HepG2 (cell line): ENCODE data around the gene ARHGAP35. TPM values are rescaled to one million over a fixed set of nuclear protein-coding genes. Genes with fewer than 3 reads are reported as not detected.

Experiments used
- ARID2 ChIP-seq: sonication (generic); formaldehyde crosslinking; IDR thresholded peaks from 2 replicates; pipeline ENCODE4 v1.8.1; 2022; ENCODE audit warnings: mild to moderate bottlenecking, missing genetic modification reagents, borderline replicate concordance
- DMTF1 ChIP-seq: sonication (generic); formaldehyde crosslinking; IDR thresholded peaks from 2 replicates; pipeline ENCODE4 v1.4.0; 2020; ENCODE audit warnings: mild to moderate bottlenecking, missing genetic modification reagents
- ELF1 ChIP-seq: sonication (generic); formaldehyde crosslinking; IDR thresholded peaks from 2 replicates; pipeline ENCODE4 v1.4.0; 2020; ENCODE audit warnings: missing genetic modification reagents
- GATAD1 ChIP-seq: IDR thresholded peaks from 2 replicates; pipeline ENCODE4 v1.6.1; 2016; ENCODE audit warnings: missing genetic modification reagents, missing compliant biosample characterization
- KAT8 ChIP-seq: IDR thresholded peaks from 2 replicates; pipeline ENCODE4 v1.6.1; 2016; ENCODE audit warnings: missing genetic modification reagents, missing compliant biosample characterization
- NR1H2 ChIP-seq: sonication (generic); formaldehyde crosslinking; IDR thresholded peaks from 2 replicates; pipeline ENCODE4 v1.8.1; 2022; ENCODE audit warnings: low read depth, missing genetic modification reagents, borderline replicate concordance
- PHB2 ChIP-seq: fragments of 450-650 bp; IDR thresholded peaks from 2 replicates; pipeline ENCODE4 v1.6.1; 2018; ENCODE audit not compliant: partially characterized antibody
- PHF20 ChIP-seq: sonication (generic); formaldehyde crosslinking; IDR thresholded peaks from 2 replicates; pipeline ENCODE4 v1.5.0; 2020; ENCODE audit warnings: mild to moderate bottlenecking, missing genetic modification reagents
- SMYD3 ChIP-seq: sonication (generic); formaldehyde crosslinking; IDR thresholded peaks from 2 replicates; pipeline ENCODE4 v1.8.1; 2023; ENCODE audit warnings: mild to moderate bottlenecking, missing genetic modification reagents
- ZBTB7B ChIP-seq: sonication (generic); formaldehyde crosslinking; IDR thresholded peaks from 2 replicates; pipeline ENCODE4 v1.4.0; 2020; ENCODE audit warnings: missing genetic modification reagents
- ZNF326 ChIP-seq: sonication (generic); formaldehyde crosslinking; IDR thresholded peaks from 2 replicates; pipeline ENCODE4 v1.4.0; 2020; ENCODE audit warnings: missing genetic modification reagents, borderline replicate concordance
- ZNF407 ChIP-seq: sonication (generic); formaldehyde crosslinking; IDR thresholded peaks from one replicate; pipeline ENCODE4 v1.5.1; 2020; ENCODE audit warnings: mild to moderate bottlenecking, missing genetic modification reagents; ENCODE audit errors: not compliant biosample characterization
- ZNF484 ChIP-seq: sonication (generic); formaldehyde crosslinking; IDR thresholded peaks from 2 replicates; pipeline ENCODE4 v1.5.1; 2020; ENCODE audit warnings: mild to moderate bottlenecking, low read depth, missing genetic modification reagents, borderline replicate concordance
- ZNF530 ChIP-seq: sonication (generic); formaldehyde crosslinking; IDR thresholded peaks from 2 replicates; pipeline ENCODE4 v1.5.0; 2020; ENCODE audit warnings: low read depth, mild to moderate bottlenecking, missing genetic modification reagents
- ZNF674 ChIP-seq: sonication (generic); formaldehyde crosslinking; IDR thresholded peaks from 2 replicates; pipeline ENCODE4 v1.5.0; 2020; ENCODE audit warnings: low read depth, mild to moderate bottlenecking, missing genetic modification reagents
- ZNF770 ChIP-seq: sonication (generic); formaldehyde crosslinking; IDR thresholded peaks from 2 replicates; pipeline ENCODE4 v1.5.0; 2020; ENCODE audit warnings: mild to moderate bottlenecking, missing genetic modification reagents
- polyA plus RNA-seq, 8 experiments: library from polyadenylated mRNA; depleted of rRNA in 3 of 8; stranded (reverse) in 7 of 8; unstranded in 1 of 8; fragments of >200 nt; fragmentation: Illumina TruSeq in 4 of 8; extraction: Trizol in 4 of 8; gene quantifications; 2 replicates each; pipeline versions ENCODE4 v1.2.1 to v1.2.3, GENCODE V29; 2011 to 2016; ENCODE audit warnings: low read depth in 4 of 8, missing spikeins in 1 of 8, mixed read lengths in 1 of 8; ENCODE audit not compliant: insufficient read depth in 1 of 8
- total RNA-seq, 5 experiments: library from RNA; depleted of rRNA; stranded (reverse); fragments of >200 nt; fragmentation: Illumina TruSeq; extraction: Trizol; gene quantifications; 2 replicates each; pipeline ENCODE4 v1.2.3, GENCODE V29; 2016; ENCODE audit warnings: low read depth in 1 of 5

The ARHGAP35 gene
- total and polyA plus RNA-seq, 2 of the 13 experiments (the other 11 are each of a cell fraction or from before 2014, with no cell fraction given), result 30.1 to 30.2 TPM

GRCh38 chr19:46856062-46857022 is 4.5 kb upstream of the ARHGAP35 start (continued):
- no peak for TF ChIP-seq ZNF407 (CRISPR knock-in tag)
- TF ChIP-seq PHB2, result no peak
- TF ChIP-seq SMYD3 (CRISPR knock-in tag), result no peak
- peak; percentile 79 for TF ChIP-seq GATAD1 (CRISPR knock-in tag)
- TF ChIP-seq DMTF1 (CRISPR knock-in tag), result no peak
- TF ChIP-seq KAT8 (CRISPR knock-in tag), result peak; percentile 34; the same call in 1 of the 2 replicates
- no peak for TF ChIP-seq ZNF484
- 0 out of 2 replicates have a peak, but pooled peaks have one; percentile 21 for TF ChIP-seq PHF20
- no peak for TF ChIP-seq ZNF674 (CRISPR knock-in tag)
- no peak for TF ChIP-seq ZNF530 (CRISPR knock-in tag)
- TF ChIP-seq ZBTB7B (CRISPR knock-in tag), result no peak; the same call in 1 of the 2 replicates
- TF ChIP-seq ELF1, result no peak
- no peak for TF ChIP-seq NR1H2 (CRISPR knock-in tag)
- no peak for TF ChIP-seq ZNF326 (CRISPR knock-in tag)
- no peak for TF ChIP-seq ARID2 (CRISPR knock-in tag)
- peak; percentile 38; the same call in 1 of the 2 replicates for TF ChIP-seq ZNF770 (CRISPR knock-in tag)
